HEK293 (cell line): ENCODE measurements around the gene BAG5.

ENCODE experiments used
- CTCF ChIA-PET: fragments of 350-600 bp; formaldehyde crosslinking; extraction: SDS; loops from one replicate; lab custom pipeline; 2021; ENCODE audit warnings: antibody characterized with exemption; lab: Yijun Ruan, JAX
- POLR2A ChIA-PET: fragments of 300-600 bp; formaldehyde crosslinking; extraction: SDS; loops from one replicate; lab custom pipeline; 2020; ENCODE audit warnings: antibody characterized with exemption, inconsistent platforms; lab: Yijun Ruan, JAX
- H3K27ac ChIP-seq: fragments of 200-500 bp; sonication (Bioruptor generic); 2 replicates; pipeline ENCODE4 v1.5.1; 2014; ENCODE audit warnings: low read depth, low read length, control low read depth, inconsistent platforms; ENCODE audit errors: extremely low read depth
- H3K36me3 ChIP-seq, 2 experiments: fragments of 200-500 bp in 1 of 2; sonication (Bioruptor generic) in 1 of 2; 1 replicate in 1 of 2; 2 replicates in 1 of 2; pipeline ENCODE4 v1.5.1; 2014 to 2017; ENCODE audit warnings: inconsistent platforms in 2 of 2, low read length in 2 of 2; ENCODE audit not compliant: control insufficient read depth in 2 of 2, insufficient read depth in 1 of 2
- H3K4me1 ChIP-seq: fragments of 200-500 bp; sonication (Bioruptor generic); 2 replicates; pipeline ENCODE4 v1.5.1; 2014; ENCODE audit warnings: mild to moderate bottlenecking, low read length, inconsistent platforms; ENCODE audit not compliant: control insufficient read depth, insufficient read depth
- H3K4me3 ChIP-seq: 2 replicates; pipeline ENCODE4 v1.5.1; 2011; ENCODE audit warnings: low read depth, mild to moderate bottlenecking, control low read depth, low read length, moderate library complexity
- H3K9me3 ChIP-seq: fragments of 200-500 bp; sonication (Bioruptor generic); 2 replicates; pipeline ENCODE4 v1.5.1; 2014; ENCODE audit warnings: low read depth, low read length, inconsistent platforms; ENCODE audit not compliant: control insufficient read depth, insufficient read depth
- GLIS1 ChIP-seq: fragments of 450-650 bp; formaldehyde crosslinking; IDR thresholded peaks from 2 replicates; pipeline ENCODE4 v1.5.1; 2016; ENCODE audit warnings: missing biosample characterization, missing genetic modification characterization
- GLIS2 ChIP-seq: fragments of 450-650 bp; formaldehyde crosslinking; IDR thresholded peaks from 2 replicates; pipeline ENCODE4 v1.5.1; 2016; ENCODE audit warnings: missing biosample characterization, missing genetic modification characterization
- HOXD13 ChIP-seq: sonication (generic); formaldehyde crosslinking; IDR thresholded peaks from 2 replicates; pipeline ENCODE4 v1.8.0; 2022; ENCODE audit warnings: missing genetic modification reagents, borderline replicate concordance
- KLF10 ChIP-seq: fragments of 450-650 bp; IDR thresholded peaks from 2 replicates; pipeline ENCODE4 v1.5.1; 2018; ENCODE audit warnings: missing biosample characterization, mild to moderate bottlenecking, missing genetic modification characterization
- MEIS1 ChIP-seq: sonication (generic); formaldehyde crosslinking; IDR thresholded peaks from 2 replicates; pipeline ENCODE4 v1.8.1; 2022; ENCODE audit warnings: missing genetic modification reagents, mild to moderate bottlenecking, borderline replicate concordance
- PRDM10 ChIP-seq: fragments of 450-650 bp; formaldehyde crosslinking; IDR thresholded peaks from 2 replicates; pipeline ENCODE4 v1.5.1; 2016; ENCODE audit warnings: missing biosample characterization, missing genetic modification characterization
- SCRT1 ChIP-seq: fragments of 450-650 bp; formaldehyde crosslinking; IDR thresholded peaks from 2 replicates; pipeline ENCODE4 v1.5.1; 2016; ENCODE audit warnings: missing biosample characterization, missing genetic modification characterization, borderline replicate concordance
- YY1 ChIP-seq: fragments of 450-650 bp; formaldehyde crosslinking; IDR thresholded peaks from 2 replicates; pipeline ENCODE4 v1.5.1; 2018; ENCODE audit warnings: missing biosample characterization, missing genetic modification characterization
- ZNF148 ChIP-seq: fragments of 450-650 bp; formaldehyde crosslinking; IDR thresholded peaks from 2 replicates; pipeline ENCODE4 v1.5.0; 2017; ENCODE audit warnings: missing biosample characterization, missing genetic modification characterization, borderline replicate concordance
- ZNF157 ChIP-seq: fragments of 450-650 bp; formaldehyde crosslinking; IDR thresholded peaks from 2 replicates; pipeline ENCODE4 v1.5.1; 2016; ENCODE audit warnings: missing biosample characterization, missing genetic modification characterization
- ZNF202 ChIP-seq: fragments of 450-650 bp; formaldehyde crosslinking; IDR thresholded peaks from 2 replicates; pipeline ENCODE4 v1.5.1; 2016; ENCODE audit warnings: missing biosample characterization, missing genetic modification characterization, borderline replicate concordance
- ZNF341 ChIP-seq: fragments of 450-650 bp; formaldehyde crosslinking; IDR thresholded peaks from 2 replicates; pipeline ENCODE4; 2016; ENCODE audit warnings: low read depth, missing biosample characterization, missing genetic modification characterization
- ZNF350 ChIP-seq: fragments of 450-650 bp; formaldehyde crosslinking; IDR thresholded peaks from 2 replicates; pipeline ENCODE4 v1.5.0; 2017; ENCODE audit warnings: missing biosample characterization, mild to moderate bottlenecking, missing genetic modification characterization
- ZNF416 ChIP-seq: fragments of 450-650 bp; formaldehyde crosslinking; IDR thresholded peaks from 2 replicates; pipeline ENCODE4 v1.5.1; 2016; ENCODE audit warnings: missing biosample characterization, missing genetic modification characterization
- ZNF423 ChIP-seq: fragments of 450-650 bp; formaldehyde crosslinking; IDR thresholded peaks from 2 replicates; pipeline ENCODE4 v1.5.1; 2016; ENCODE audit warnings: missing biosample characterization, missing genetic modification characterization
- ZNF529 ChIP-seq: fragments of 450-650 bp; formaldehyde crosslinking; IDR thresholded peaks from 2 replicates; pipeline ENCODE4 v1.5.1; 2017; ENCODE audit warnings: missing genetic modification characterization, missing biosample characterization; ENCODE audit not compliant: insufficient replicate concordance
- ZNF621 ChIP-seq: fragments of 450-650 bp; formaldehyde crosslinking; IDR thresholded peaks from 2 replicates; pipeline ENCODE4 v1.5.1; 2017; ENCODE audit warnings: missing biosample characterization, missing genetic modification characterization
- ZNF677 ChIP-seq: fragments of 450-650 bp; IDR thresholded peaks from 2 replicates; pipeline ENCODE4 v1.5.0; 2018; ENCODE audit warnings: missing biosample characterization, mild to moderate bottlenecking, missing genetic modification characterization, moderate library complexity
- ZNF776 ChIP-seq: fragments of 450-650 bp; formaldehyde crosslinking; IDR thresholded peaks from 2 replicates; pipeline ENCODE4 v1.5.0; 2017; ENCODE audit warnings: missing biosample characterization, missing genetic modification characterization, borderline replicate concordance
- ZSCAN30 ChIP-seq: fragments of 450-650 bp; IDR thresholded peaks from 2 replicates; pipeline ENCODE4 v1.5.1; 2018; ENCODE audit warnings: missing biosample characterization, mild to moderate bottlenecking, missing genetic modification characterization, moderate library complexity
- TF ChIP-seq, protein P1 (sequence below): fragments of 450-650 bp; formaldehyde crosslinking; IDR thresholded peaks from 2 replicates; pipeline ENCODE4 v1.5.1; 2016; ENCODE audit warnings: missing biosample characterization, missing genetic modification characterization
- TF ChIP-seq, protein P2 (sequence below): fragments of 450-650 bp; formaldehyde crosslinking; IDR thresholded peaks from 2 replicates; pipeline ENCODE4 v1.5.1; 2016; ENCODE audit warnings: missing biosample characterization, missing genetic modification characterization

The BAG5 gene, protein sequence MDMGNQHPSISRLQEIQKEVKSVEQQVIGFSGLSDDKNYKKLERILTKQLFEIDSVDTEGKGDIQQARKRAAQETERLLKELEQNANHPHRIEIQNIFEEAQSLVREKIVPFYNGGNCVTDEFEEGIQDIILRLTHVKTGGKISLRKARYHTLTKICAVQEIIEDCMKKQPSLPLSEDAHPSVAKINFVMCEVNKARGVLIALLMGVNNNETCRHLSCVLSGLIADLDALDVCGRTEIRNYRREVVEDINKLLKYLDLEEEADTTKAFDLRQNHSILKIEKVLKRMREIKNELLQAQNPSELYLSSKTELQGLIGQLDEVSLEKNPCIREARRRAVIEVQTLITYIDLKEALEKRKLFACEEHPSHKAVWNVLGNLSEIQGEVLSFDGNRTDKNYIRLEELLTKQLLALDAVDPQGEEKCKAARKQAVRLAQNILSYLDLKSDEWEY

DNA sequence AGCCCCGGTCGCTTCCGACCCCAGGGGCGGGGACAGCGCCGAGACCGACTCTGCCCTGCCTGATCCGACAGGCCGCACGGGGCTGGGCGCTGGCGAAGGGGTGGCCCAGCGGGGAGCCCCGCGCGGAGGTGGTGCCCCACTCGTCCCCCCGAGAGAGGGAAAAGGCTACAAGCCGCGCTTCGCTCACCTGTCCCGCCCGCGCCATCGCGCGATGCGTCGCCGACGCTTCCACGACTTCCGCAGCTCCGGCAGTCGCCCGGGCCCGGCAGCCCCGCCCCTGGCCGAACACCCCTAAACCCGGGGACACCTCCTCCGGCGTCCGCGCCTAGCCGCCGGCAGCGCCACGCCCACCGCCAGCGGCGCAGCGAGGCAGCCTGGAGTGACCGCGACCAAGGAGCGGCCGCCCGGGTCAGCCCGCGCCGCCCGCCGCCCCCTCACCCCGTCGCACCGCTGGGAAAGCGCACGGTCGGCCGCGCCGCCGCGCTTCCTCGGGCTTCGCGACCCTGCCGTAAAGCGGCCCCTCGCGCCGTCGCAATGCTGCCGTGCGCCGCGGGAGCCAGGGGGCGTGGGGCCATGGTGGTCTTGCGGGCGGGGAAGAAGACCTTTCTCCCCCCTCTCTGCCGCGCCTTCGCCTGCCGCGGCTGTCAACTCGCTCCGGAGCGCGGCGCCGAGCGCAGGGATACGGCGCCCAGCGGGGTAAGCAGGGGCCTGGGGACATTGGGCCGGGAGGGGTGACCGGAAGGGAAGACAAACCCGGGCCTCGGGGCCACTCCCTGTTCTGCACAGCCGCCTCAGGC, at the start of gene BAG5, which contains the start of gene COA8:
Gene BAG5, minus strand, starts transcription at position 229 of the 797 bp plus-strand sequence. CDS start 1,493 bp downstream, outside the sequence.
Gene COA8, plus strand, starts transcription at position 532 of the 797 bp plus-strand sequence. Its CDS starts 42 bp downstream, at position 574.
- Histone ChIP-seq H3K4me3 (peak within 1 kb of the TSS; percentile 100), H3K9me3 (no peaks in the 10 kb centered on the region), H3K4me1 (peaks cover 31% of the 10 kb centered on the region), H3K36me3 (peaks cover 14 to 19% of the 10 kb centered on the region in 2 experiments), H3K27ac (peak within 1 kb of the TSS; percentile 96)
- ChIA-PET CTCF (interaction anchor here (2.4 kb wide), 1 partner anchor 15 kb away, joined by 11 read pairs; no protein-coding TSS in a partner anchor), POLR2A (interaction anchor here (0.5 to 2.5 kb wide), 6 partner anchors 9 to 153 kb away, joined by 3 to 8 read pairs (median 5); partner anchors contain the start of genes CKB, TRMT61A, XRCC3 and ZFYVE21)
- TF ChIP-seq ZNF202 (no peak), PRDM10 (tag by site-specific recombination) (no peak), HOXD13 (CRISPR knock-in tag) (no peak), GLIS1 (peak; percentile 67), GLIS2 (tag by site-specific recombination) (peak; percentile 82), SCRT1 (tag by site-specific recombination) (no peak), ZNF148 (tag by site-specific recombination) (no peak), ZNF776 (tag by site-specific recombination) (no peak), ZNF677 (tag by site-specific recombination) (no peak), ZNF350 (tag by site-specific recombination) (no peak), ZNF416 (tag by site-specific recombination) (no peak), ZNF621 (tag by site-specific recombination) (no peak), YY1 (tag by site-specific recombination) (peak; percentile 68), KLF10 (tag by site-specific recombination) (peak; percentile 59; the same call in 1 of the 2 replicates), ZNF341 (tag by site-specific recombination) (peak; percentile 60), ZNF423 (tag by site-specific recombination) (no peak), ZNF157 (tag by site-specific recombination) (no peak), ZNF529 (tag by site-specific recombination) (no peak), MEIS1 (CRISPR knock-in tag) (0 out of 2 replicates have a peak, but pooled peaks have one; percentile 42), ZSCAN30 (peak; percentile 71; the same call in 1 of the 2 replicates)
- TF ChIP-seq, protein P1, sequence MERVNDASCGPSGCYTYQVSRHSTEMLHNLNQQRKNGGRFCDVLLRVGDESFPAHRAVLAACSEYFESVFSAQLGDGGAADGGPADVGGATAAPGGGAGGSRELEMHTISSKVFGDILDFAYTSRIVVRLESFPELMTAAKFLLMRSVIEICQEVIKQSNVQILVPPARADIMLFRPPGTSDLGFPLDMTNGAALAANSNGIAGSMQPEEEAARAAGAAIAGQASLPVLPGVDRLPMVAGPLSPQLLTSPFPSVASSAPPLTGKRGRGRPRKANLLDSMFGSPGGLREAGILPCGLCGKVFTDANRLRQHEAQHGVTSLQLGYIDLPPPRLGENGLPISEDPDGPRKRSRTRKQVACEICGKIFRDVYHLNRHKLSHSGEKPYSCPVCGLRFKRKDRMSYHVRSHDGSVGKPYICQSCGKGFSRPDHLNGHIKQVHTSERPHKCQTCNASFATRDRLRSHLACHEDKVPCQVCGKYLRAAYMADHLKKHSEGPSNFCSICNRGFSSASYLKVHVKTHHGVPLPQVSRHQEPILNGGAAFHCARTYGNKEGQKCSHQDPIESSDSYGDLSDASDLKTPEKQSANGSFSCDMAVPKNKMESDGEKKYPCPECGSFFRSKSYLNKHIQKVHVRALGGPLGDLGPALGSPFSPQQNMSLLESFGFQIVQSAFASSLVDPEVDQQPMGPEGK (tag by site-specific recombination): peak; percentile 93
- TF ChIP-seq, protein P2, sequence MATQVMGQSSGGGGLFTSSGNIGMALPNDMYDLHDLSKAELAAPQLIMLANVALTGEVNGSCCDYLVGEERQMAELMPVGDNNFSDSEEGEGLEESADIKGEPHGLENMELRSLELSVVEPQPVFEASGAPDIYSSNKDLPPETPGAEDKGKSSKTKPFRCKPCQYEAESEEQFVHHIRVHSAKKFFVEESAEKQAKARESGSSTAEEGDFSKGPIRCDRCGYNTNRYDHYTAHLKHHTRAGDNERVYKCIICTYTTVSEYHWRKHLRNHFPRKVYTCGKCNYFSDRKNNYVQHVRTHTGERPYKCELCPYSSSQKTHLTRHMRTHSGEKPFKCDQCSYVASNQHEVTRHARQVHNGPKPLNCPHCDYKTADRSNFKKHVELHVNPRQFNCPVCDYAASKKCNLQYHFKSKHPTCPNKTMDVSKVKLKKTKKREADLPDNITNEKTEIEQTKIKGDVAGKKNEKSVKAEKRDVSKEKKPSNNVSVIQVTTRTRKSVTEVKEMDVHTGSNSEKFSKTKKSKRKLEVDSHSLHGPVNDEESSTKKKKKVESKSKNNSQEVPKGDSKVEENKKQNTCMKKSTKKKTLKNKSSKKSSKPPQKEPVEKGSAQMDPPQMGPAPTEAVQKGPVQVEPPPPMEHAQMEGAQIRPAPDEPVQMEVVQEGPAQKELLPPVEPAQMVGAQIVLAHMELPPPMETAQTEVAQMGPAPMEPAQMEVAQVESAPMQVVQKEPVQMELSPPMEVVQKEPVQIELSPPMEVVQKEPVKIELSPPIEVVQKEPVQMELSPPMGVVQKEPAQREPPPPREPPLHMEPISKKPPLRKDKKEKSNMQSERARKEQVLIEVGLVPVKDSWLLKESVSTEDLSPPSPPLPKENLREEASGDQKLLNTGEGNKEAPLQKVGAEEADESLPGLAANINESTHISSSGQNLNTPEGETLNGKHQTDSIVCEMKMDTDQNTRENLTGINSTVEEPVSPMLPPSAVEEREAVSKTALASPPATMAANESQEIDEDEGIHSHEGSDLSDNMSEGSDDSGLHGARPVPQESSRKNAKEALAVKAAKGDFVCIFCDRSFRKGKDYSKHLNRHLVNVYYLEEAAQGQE (tag by site-specific recombination): 0 out of 2 replicates have a peak, but pooled peaks have one; percentile 46
